T-helper 22 cell (primary cell): ENCODE measurements around the gene SLC6A6.

Experiments
- DNase-seq: peaks from one replicate; pipeline ENCODE4 v3.0.0-alpha.2; 2020; ENCODE audit warnings: low read depth

The SLC6A6 gene

DNA sequence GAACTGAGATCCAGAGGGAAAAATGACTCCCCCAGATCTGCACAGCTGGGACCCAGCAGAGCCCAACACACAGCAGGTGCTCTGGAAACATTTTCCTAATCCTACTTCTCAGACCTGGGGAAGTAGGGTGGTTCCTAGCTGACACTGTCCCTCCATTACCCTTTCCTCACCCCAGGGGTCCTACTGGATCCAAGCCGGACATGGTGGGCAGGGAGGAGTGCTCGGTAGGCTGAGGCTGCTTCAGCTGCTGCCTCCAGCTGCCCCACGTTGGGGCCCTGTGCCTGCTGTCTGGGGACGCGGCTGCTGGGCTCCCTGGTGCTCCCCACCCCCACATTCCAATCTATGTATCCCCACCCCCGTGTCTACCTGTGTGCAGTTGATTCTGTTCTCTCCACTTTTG, 29.8 kb upstream of the SLC6A6 start:
- DNase-seq: no peak

DNA sequence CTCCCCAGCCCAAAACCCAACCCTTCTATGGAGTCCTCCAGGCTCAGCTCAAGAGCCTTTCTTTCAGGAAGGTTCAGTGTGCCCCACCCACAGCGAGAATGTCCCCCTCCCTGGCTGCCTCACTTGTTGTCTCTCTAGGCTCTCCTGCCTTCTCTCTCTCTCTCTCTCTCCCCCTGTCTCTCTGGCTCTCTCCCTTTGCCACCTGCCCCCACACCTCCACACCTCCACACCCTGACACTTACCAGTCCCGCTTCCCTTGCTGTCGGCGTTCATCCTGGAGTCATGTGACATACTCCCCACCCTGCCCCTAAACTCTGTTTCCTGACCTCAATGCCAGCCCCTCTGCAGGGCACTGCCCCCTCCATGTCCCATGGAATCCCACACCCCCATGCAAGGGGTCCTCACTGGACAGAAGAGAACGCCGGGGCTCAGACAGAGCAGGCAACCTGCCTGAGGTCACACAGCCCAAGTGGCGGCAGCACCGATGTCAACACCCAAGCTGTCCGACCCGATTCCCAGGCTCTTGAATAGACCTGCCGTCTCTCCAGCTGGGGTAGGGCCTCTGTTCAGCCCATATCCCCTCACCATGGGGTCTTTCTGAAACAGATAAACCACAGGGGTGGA, 28.5 kb upstream of the SLC6A6 start:
- DNase-seq: no peak

DNA sequence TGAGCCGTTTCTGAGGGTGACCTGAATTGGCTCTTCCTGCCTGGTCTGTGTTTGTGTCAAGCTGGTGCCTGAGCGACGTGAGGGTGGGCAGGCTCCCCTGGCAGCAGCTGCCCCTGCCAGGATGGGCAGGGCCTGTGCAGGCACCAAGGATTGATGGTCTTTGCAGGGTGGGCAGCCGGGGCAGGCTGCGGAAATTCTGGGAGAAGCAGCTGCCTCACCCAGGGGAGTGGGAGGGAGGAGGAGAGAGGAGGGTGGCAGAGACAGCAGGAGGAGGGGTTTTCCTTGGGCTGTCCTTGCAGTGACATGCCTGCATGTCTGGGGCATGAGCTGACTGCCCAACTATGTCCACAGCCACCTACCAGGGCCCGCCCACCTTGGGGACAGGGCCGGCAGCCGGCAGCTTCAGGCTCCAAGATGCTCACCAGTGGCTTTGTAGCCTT, 27.9 kb upstream of the SLC6A6 start:
- no peak for DNase-seq

DNA sequence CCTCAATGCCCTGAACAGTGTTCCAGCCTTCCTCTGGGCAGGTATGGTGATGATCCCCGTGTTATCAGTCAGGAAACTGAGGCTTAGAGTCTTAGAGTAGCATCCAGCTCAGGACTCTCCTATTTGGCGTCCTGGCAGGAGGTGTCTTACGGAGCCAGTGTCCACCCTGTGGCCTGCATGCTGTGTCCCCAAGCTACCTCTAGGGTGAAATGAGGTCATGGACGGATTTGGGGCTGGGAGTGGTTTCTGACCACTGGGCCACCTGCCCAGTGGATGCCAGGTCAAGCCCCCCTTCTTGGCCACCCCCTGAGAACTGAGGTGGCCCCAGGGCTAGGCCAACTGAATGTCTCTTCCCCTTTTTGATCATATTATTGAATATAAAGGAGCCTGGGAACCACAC, 27.2 kb upstream of the SLC6A6 start:
- DNase-seq: no peak

DNA sequence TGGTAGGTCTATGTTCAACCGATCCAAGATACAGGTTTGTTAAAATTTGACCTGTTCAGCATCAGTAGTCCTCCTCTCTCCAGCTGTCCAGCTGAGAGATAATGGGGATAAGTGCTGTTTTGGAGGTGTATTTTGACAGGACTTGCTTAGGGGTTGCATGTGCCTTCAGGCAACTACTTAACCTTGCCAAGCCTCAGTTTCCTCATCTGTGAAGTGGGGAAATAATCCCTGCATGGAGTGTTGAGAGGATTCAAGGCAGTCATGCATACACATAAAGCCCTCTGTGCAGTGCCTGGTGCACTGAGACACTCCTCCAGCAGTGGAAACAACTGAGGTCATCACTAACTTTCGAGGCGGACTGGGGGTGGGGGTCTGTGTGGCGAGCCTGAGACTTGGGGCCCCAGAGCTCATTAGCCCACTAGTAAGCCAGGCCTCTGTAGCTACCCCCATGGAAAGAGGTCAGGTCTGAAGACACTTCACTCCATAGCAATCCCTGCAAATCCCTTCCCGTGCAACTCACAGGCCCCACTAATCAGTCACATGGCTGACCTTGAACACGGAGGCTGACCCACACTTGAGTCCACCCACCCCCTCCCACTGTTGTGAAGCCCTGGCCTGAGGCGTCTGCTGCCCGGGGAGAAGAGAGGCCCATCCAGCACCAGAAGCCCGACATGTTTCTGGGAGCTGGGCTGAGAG, 25.9 kb upstream of the SLC6A6 start:
- DNase-seq: no peak

DNA sequence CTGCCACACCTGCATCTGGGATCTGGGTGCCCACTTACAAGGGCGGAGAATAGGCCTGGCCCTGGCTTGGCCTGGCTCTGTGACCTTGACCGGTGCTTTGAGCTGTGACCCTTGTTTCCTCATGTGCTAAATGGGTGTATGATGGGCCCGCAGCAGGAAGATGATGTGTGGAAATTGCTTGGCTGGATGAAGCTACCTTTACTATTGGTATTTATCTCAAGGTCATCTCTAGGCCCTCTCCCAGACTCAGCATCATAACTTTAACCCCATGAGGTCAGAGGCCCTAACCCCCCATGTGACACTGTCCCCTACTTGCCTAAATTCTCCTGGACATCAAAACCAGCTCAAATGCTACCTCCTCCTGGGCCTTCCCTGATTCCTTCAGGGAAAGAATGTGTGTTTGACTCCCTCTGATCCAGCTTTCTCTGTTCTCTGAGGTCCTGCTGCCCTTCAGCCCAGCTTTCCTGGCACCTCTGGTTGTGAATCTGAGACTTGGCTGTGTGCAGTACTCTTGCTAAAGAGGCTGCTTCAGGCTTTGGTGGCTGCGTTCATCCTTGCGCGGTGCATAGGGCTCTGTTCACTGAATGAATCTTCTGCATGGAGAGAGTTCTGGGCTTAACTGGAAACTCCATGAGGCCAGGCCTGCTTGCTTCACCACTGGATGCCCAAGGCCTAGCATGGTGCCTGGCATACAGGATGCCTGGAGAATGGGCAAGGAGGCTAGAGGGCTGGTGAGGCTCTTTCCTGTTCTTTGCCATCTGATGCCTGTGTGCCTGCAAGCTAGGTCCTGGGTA, 25.2 kb upstream of the SLC6A6 start:
- DNase-seq: no peak

DNA sequence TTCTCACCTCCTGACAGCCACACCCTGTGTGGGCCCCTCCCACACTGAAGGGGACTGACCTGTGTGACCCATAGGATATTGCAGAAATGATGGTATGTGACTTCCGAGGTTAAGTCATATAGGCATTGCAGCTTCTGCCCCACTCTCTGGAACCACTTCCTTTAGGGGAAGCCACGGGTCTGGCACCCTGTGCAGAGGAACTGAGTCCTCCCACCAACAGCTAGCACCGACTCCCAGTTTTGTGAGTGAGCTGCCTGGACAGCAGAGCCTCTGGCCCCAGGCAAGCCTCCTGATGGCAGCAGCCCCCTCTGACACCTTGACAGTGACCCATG, 24.6 kb upstream of the SLC6A6 start:
- DNase-seq: no peak

DNA sequence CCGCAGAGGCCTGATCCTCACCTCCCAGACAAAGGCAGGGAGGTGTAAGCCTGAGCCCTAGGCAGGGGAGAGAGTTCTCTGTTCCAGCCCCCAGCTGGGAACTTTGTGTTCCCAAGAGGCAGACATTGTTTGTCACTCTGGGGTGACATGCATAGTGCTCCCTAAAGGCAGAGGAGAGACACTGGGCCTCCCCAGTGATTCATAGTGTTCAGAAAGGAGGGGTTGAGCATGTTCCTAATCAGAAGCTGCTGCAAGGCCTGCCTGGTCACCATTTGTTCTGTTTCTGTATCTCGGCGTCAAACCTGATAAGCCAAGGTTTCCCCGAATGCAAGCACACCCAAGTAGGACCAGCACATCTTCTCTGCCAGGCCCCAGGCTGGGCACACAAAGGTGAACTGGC, 24.0 kb upstream of the SLC6A6 start:
- no peak for DNase-seq

DNA sequence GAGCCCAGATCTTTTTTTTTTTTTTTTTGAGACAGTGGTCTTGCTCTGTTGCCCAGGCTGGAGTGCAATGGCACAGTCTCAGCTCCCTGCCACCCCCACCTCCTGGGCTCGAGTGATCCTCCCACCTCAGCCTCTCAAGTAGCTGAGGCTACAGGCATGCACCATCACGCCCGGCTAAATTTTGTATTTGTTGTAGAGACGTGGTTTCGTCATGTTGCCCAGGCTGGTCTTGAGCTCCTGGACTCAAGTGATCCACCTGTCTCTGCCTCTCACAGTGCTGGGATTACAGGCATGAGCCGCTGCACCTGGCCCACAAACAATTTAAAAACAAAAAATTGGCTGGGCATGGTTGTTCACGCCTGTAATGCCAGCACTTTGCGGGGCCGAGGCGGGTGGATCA, 22.6 kb upstream of the SLC6A6 start:
- DNase-seq: no peak

DNA sequence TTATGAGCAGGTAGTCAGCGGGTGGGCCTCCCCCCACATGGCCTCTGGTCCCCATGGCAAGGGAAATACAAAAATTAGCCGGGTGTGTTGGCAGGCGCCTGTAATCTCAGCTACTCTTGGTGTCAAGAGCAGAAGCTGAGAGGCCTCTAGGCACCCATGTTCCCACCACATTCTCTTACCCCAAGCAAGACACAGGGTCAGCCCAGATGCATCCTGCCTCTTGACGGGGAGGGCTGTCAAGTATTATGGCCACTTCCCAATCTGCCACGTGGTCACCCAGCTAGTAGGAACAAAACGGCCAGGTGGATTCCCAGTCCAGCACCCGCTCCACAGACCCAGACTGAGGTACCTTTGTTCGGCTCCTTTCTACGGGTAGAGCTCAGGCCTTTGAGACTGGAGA, 16.2 kb upstream of the SLC6A6 start:
- no peak for DNase-seq

DNA sequence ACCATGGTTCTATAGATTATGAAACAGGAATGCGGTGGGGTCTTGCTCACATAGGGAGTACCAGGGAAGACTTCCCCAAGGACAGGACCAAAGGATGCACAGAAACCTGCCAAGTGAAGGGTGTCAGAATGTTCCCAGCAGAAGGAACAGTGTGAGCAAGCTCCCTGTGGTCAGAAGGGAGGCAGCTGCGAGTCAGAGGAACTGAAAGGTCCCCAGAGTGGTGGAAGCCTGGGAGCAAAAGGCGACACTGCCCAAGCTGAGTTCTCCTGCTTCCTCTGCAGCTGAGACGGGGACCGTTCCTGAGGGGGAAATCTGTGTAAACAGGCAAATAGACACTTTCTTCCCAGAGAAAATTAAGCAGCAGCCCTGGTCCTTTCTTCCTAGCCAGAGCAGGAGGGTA, 14.2 kb upstream of the SLC6A6 start:
- no peak for DNase-seq

DNA sequence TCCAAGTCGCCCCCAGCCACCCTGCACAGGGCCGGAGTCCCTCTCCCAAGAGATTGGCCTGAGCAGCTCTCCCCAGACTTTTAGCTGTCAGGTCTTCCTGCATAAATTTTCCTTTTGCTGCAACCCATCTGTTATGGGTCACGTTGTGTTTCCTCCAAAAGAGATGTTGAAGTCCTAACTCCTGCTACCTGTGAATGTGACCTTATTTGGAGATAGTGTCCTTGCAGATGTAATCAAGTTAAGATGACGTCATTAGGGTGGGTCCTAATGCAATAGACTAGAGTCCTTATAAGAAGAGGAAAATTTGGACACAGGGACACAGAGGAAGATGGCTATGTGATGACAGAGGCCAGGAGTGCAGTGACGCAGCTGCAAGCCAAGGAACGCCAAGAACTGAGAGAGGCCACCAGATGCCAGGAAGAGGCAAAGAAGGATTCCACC, 13.2 kb upstream of the SLC6A6 start:
- no peak for DNase-seq

DNA sequence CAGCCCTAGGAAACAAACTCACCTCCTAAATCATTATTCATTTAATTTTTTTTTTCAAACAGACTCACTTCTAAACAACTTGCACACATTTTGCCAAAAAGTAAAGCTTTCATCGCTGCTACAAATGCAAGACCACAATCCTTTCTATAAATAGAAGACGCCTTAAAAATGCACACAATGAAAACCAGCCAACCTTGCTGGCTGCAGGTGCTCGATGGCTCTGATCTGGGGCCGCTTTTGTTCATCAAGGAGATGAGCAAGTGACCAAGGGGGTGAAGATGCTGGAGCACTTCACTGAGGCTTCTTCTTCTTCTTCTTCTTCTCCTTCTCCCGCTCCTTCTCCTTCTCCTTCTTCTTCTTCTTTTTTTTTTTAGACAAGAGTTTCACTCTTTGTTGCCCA, 12.7 kb upstream of the SLC6A6 start:
- DNase-seq: no peak

DNA sequence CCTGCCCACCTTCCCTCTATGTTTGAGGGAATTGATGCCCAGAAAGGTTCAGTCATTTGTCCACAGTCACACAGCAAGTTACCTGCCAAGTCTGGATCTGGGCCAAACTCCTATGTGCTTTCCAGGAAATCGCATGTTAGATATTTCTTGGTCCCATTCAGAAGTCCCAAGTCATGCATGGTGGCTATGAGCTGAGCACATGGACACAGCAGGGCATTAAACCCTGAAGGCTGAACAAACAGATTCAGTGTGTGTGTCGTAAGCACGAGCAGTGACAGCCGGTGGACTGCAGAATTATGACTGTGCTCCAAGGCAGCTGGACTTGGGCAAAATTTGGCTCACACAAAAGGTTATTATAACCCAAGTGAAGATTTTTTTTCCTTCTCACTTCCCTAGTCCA, 11.4 kb upstream of the SLC6A6 start:
- no peak for DNase-seq

DNA sequence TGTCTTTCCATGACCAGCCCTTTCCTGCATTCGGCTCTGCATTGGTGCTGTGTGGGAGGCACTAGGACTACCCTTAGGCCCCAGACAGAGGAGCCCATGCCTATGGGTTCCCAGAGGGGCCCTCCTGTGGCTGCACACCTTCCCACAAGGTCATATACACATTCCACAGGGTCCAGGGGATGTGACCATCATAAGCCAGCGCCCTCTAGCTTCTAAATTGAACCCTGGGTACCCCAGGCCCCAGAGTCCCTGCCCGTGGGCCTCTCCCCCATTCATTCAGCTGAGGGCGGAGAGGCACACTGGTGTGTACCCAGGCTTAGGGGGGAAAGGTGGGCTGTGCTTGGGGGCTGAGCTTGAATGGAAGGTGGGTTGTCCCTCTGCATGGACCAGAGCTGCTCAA, 10.2 kb upstream of the SLC6A6 start:
- DNase-seq: no peak

DNA sequence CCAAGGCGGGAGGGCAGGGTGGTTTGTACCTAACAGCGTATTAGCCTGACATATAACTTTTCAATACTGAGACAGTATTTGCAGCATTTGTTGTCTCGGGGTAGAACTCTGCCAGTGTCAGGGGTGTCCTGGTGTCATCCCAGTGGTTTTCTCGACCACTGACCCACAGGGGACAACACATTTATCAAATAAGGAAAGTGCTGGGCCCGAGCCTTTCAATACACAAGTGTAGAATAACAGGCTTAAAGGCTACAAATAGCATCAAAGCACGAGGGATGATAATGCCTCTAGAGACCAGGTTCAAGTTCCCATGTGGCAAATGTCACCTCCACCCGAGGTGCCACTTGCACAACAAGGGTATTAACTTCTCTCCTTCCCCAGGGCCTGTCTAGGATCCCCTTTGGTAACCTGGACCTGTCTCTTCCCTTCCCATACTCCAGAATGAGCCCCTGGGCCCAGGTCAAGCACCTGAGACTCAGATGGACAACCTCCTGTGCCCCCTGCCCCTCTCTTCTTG, 9.5 kb upstream of the SLC6A6 start:
- no peak for DNase-seq

DNA sequence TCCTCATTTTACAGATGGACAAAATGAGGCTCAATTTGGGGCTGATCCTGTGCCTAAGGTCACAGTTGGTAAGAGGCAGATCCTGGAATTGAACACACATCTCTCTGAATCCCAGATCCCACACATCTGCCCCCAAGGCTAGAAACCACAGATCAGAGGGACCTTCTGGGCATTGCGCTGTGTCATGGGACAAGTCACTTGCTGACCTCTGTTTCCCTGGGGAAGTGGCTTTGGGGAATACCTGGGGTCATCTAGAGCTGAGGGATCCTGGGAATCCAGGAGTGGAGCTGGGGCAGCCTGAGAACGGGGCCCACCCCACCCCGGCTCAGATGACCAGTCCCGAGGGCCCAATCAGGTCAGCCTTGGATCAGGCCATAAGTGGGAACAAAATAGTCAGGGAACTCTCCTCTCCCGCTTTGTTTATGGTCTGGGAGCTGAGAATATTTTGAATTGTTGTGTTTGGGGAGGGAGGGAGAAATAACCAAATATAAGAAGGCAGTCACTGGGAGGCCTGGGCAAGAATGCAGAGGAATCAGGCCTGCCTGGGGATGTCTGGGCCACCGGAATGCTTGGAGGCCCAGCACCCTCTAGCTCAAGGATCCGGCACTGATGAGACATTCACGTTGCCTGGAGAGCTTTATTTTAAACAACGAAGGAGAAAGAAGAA, 8.8 kb upstream of the SLC6A6 start:
- no peak for DNase-seq

DNA sequence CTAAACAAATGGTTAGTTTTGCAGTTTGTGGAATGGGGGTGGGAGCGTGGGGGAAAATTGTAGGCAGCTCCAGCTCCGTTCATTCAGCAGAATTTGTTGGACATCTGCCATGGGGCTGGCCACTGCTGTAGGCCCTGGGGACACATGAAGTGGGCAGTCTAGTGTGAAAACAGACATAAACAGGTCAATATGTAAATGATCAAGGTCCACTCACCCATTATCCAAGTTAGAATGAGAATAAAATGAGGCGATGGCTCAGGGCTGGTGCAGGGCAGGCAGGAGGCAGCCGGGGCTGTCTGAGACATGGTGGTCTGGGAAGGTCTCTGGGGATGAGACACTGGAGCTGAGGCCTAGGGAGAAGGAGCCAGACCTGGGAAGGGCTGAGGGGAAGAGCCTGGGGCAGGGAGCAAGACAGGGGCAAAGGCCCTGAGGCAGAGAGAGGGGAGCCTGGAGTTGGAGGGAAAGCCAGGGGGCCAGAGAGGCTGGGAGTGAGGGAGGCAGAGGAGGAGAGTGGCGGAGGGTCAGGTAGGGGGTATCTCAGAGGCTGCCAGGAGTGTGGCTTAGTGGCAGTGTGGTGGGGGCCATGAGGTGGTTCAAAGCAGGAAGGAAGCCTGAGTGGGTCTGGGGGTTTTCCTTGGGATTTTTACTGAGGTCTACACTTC, 6.2 kb upstream of the SLC6A6 start:
- DNase-seq: no peak

DNA sequence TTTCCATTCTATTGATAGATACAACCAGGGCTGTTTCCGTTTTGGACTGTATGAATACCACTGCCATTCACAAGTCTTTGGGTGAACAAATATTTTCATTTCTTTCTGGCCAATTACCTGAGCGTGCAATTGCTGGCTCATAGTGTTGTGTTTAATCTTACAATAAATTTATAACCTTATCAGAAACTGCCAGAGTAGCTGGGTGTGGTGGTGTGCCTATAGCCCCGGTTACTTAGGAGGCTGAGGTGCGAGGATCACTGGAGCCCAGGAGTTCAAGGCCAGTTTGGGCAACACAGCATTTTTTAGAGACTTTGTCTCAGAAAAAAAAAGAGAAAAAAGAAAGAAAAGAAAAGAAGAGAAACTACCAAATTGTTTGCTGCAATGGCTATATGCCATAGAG, 5.4 kb upstream of the SLC6A6 start:
- DNase-seq: no peak

DNA sequence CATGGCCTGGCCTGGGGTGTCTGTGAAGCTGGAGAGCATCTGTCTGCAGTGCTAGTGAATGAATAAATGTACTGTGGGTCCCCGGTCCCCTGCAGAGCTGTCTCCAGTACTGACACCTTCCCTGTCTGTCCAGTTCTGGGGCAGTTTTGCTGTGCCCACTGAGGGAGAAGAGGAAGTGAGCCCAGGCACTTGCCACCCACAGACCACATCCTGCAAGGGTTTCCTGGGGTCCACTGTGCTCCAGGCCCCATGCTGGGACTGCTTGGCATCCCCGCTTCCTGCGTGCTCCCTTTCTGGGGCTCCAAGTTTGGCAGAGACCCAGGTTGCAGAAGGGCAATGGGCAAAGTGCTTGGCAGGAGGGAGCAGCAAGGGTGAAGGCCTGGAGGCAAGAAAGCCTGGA, 4.9 kb upstream of the SLC6A6 start:
- DNase-seq: no peak

DNA sequence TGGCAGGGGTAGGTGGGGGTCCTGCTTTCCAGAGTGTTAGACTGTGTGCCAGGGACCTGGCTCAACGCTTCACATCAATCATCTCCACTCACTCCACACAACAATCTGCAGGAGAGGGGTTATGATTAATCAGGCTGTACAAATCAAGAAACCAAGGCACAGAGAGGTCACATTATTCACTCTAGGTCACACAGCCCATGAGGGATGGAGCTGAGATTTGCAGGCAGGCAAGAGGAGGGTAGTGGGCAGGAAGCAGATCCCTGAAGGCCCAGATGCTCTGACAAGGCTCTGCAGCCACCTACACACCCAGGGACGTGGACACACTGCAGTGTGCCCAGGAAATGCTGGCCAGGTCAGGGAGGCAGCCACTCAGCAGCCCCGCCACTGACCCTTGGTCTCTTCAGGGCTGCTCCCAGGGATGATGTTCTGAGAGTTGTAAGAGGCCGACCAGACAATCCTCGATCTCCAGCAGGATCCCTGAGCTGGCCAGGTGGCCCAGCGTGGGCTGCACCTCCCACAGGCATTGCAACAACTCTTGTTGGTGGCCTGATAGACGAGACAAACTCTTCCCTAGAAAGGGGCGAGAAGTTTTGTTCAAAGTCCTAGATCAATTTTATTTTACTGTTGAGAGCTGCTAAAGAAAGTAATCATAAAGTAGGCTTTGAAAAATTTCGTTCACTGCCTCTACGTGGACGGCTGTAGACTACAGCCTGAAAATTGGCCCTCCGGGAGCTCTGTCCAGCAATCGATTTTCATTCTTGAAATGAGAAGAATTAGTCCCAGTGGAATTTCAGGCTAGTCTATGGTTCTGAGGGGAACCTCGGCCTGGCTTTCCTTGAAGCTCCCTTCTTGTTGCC, 4.2 kb upstream of the SLC6A6 start:
- DNase-seq: no peak
